HG03066 (cell line): ENCODE measurements around the gene PIGB.
"Not testable (repeated sequence)": the region's sequence is repeated elsewhere in the genome, so short reads cannot be mapped to it uniquely, and the experiment has no call there.

Experiments
- ATAC-seq: cut with Tn5 transposase; IDR thresholded peaks from one replicate; pipeline ENCODE4 v1.9.1; 2021; ENCODE audit warnings: low read depth; ENCODE audit not compliant: unreplicated experiment

Gene PIGB

DNA sequence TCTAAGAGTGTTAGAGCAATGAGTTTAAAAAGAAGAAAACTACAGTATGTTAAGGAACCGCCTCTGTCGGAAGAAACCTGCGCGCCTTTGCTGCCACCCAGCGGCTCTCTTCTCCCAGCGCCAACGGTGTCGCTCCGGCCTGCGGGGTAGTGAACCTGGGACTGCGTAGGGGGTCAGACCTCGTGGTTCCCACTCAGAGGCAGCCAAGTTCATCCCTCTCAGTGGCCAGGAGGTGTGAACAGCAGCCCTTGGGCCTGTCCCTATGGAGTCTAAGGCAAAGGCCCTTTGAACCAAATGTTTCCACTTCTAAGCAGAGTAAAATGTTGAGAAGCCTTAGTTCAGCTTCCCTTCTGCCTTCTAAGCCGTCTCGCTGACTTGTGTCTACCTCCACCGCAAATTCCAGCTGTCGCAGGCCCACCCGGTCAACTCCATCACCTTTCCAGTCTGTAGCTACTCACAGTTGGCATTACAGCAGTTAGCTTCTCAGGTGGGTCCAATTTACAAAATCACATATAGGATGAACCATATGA, 28.4 kb upstream of the PIGB start:
- peak; percentile 61 for ATAC-seq

DNA sequence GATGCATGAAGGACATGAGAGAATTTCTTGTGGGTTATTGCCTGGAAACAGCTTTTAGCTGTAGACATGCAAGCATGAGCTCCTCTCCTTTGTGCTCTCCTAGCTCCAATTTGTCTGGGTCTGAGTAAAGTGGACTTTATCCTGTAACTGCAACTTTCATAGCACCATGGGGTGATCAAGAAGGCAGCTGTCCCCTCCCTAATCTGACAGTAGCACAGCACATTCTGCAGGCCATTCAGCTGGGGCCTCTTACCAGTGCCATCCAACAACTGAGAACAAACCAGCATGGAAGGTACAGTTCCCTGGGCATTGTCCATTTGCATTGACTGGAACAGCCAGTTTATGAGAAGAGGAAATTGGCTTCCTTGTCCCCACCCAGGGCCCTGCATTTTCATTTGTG, 21.7 kb upstream of the PIGB start:
- no peak for ATAC-seq

DNA sequence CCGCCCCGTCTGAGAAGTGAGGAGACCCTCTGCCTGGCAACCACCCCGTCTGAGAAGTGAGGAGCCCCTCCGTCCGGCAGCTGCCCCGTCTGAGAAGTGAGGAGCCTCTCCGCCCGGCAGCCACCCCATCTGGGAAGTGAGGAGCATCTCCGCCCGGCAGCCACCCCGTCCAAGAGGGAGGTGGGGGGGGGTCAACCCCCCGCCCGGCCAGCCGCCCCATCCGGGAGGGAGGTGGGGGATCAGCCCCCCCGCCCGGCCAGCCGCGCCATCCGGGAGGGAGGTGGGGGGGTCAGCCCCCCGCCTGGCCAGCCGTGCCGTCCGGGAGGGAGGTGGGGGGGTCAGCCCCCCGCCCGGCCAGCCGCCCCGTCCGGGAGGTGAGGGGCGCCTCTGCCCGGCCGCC, 16.2 kb upstream of the PIGB start:
- ATAC-seq, result not testable (repeated sequence)

DNA sequence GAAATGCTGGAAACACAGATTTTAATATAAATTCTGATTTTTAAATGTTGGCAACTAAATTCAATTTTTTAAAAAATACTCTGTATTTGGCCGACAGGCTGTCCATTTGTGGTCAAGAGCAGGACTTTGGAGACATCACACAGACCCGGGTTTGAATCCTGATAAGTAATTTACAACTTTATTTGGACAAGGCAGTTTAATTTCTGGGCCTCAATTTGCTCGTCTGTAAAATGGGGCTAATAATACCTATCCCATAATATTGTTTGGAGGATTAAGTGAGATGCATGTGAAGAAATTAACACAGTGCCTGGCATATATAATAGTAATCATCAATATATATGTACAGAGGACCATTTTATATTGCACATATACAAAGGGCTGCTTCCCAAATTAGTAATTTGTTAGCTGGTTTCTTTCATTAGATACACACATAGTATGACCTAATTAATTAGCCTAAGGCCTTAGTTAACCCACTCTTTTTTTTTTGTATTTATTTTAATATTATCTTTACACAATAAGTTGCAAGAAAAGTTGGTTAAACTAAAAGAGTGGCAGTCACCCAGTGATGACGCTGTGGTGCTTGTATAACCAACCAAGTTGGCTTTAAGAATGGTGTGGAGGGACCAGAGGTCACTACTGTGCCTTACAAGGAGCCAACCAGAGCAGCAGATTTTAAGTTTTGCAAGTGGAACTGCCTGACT, 665 bp downstream of the PIGB start:
- ATAC-seq, result no peak

DNA sequence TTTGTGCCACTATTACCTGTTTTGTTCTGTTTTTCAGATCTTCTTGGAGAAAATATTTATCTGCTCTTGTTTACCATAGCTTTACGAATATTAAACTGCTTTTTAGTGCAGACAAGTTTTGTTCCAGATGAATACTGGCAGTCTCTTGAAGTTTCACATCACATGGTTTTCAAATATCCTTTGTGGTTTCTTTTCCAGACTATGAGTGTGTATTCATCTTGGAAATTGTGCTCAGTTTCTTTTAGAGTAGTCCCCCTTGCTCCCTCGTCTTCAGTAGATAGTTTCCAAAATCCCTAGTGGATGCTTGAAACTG, 1.2 kb downstream of the PIGB start:
- ATAC-seq, result no peak

DNA sequence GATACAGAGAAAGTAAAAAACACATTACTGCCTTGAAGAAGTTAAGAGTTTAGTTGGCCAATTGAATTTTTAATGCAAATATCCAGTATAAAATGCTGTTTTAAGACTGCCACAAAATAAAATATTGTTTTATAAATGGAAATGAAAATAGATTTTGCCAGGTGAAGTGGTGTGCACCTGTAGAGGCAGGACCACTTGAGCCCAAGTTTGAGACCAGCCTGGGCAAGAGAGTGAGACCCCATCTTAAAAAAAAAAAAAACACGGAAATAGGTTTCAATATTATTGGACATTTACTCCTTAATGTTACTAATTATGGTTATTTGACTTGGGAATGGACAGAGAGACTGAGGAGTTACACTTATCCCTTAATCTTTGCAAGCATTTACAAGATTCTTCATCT, 1.9 kb downstream of the PIGB start:
- ATAC-seq, result no peak

DNA sequence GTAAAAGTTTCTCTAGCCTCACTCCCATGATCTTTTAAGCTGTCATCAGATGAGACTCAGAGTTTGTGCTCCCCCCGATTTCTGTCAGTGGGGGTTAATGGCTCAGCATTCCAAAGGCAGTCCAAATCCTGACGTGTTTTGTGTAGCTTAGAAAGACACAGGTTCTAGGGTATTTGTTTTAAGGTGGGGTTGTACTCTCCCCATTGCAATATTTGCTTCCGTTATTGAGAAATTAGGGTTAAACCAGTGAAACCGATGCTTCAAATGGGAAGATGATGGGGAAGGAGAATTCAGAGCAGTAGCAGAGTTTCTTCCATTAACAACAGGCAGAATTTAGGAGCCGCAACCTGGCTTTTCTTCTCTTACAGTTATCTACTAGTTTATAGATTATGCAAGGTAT, 3.4 kb downstream of the PIGB start:
- no peak for ATAC-seq

DNA sequence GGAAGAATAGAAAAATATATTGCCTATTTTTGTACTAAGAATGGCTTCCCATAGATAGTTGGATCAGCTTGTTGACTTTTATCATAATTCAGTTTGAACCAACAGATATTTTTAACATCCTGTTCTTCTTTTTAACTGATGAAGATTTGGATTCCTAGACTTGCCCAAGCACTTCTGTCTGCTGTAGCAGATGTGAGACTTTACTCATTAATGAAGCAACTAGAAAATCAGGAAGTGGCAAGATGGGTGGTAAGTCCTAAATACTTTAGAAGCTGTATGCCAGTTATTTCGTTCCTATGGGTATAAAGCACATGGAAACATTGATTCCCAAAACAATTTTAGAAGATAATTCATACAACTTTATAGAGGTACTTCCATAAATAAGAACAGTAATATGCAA, 8.4 kb downstream of the PIGB start:
- no peak for ATAC-seq

DNA sequence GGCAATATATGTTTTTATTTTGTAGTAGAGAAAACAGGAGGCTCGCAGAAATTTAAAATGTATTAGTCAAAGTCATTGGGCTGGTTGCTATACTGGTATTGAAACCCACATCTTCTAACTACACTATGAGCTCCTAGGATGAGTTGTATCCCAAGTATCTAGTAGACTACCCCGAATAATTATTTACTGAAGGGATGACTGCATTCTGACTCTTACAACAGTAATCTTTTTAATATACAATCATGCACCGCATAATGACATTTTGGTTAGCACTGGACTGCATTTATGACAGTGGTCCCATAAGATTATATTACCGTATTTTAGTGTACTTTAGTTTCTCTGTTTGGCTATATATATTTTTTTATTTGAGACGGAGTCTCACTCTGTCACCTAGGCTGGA, 15.3 kb downstream of the PIGB start:
- no peak for ATAC-seq

DNA sequence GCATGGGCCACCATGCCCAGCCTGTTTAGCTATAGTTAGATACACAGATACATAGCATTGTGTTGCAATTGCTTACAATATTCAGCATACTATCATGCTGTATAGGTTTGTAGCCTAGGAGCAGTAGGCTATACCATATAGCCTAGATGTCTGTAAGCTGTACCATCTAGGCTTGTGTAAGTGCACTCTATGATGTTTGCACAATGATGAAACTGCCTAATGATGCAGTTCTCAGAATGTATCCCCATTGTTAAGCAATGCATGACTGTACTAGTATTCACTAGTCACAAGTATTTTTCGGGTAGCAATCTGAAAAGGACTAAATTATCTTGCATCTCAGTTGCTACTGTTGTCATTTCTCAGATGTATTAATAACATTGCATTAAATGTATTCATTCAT, 16.0 kb downstream of the PIGB start:
- ATAC-seq, result no peak

DNA sequence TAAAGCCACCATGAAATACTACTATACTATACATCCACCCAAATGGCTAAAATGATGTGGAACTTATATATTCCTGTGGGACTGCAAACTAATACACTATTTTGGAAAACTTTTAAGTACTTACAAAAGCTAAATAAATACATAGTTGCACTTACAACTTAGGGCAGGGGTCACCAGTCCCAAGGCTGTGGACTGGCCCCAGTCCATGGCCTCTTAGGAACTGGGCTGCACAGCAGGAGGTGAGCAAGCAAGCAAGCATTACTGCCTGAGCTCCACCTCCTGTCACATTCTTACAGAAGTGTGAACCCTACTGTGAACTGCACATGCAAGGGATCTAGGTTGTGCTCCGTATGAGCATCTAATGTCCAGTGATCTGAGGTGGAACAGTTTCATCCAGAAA, 18.1 kb downstream of the PIGB start:
- ATAC-seq, result no peak

DNA sequence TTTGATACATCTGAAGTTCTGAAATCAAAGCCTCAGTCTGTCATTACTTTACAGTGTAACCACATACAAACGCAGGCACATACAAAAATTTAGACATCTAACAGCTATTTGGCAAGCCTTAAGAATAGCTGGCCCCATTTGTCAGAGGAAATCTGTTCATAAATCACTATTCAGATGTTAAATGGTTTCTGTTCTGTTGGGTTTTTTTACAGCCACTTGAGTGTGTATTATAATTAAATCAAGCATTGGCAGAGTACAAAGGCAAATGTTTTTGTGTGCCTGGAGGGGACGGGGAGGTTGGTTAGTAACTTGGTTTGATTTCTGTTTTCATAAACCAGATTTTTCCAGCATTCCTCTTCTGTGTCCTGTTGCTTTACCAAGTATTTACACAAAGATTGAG, 24.1 kb downstream of the PIGB start:
- no peak for ATAC-seq

DNA sequence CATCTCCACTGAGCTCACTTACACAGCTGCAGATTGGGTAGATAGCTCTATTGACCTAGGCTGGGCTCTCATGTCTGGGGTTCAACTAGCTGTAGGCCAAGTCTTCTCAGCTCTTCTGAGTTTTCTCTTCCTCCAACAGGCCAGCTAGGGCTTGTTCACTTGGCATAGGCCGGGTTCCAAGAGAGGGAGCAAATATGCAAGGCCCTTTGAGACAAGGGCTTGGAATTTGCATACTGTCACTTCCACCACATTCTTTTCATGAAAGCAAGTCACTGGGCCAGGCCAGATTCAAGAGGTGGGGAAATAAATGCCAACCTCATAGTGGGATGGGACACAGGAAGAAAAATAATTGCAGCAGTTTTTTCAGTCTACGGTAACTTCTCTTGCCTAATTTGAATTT, 25.2 kb downstream of the PIGB start:
- ATAC-seq, result no peak

DNA sequence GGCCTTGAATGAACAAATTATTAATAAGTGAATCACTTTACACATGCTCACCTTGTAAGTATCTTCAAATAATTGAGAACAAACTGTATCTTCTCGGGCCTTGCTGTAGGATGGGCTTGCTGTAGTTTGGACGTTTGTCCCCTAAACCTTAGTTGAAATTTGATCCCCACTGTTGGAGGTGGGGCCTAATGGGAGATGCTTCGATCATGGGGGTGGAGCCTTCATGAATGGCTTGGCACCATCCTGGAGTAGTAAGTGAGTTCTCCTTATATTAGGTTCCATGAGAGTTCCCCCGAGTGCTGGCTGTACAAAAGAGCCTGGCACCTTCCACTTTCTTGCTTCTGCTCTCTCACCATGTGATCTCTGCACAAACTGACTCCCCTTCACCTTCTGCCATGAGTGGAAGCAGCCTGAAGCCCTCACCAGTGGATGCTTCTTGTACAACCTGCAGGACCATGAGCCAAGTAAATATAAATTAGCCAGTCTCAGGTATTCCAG, 29.3 kb downstream of the PIGB start:
- ATAC-seq, result no peak

DNA sequence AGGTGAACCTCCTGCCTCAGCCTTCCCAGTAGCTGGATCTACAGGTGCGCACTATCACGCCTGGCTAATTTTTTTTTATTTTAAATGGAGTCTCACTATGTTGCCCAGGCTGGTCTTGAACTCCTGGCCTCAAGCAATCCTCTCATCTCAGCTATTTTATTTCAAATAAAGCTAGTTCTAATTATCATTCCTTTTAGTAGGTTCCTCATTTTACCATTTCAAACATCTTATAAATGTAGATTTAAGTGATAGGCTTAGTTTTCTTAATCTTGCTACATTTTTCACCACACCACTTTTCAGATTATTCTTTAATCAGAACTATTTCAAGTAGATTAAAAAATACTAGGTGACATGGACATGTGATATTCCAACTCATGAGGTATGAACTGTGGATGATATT, 30.3 kb downstream of the PIGB start:
- ATAC-seq, result no peak

DNA sequence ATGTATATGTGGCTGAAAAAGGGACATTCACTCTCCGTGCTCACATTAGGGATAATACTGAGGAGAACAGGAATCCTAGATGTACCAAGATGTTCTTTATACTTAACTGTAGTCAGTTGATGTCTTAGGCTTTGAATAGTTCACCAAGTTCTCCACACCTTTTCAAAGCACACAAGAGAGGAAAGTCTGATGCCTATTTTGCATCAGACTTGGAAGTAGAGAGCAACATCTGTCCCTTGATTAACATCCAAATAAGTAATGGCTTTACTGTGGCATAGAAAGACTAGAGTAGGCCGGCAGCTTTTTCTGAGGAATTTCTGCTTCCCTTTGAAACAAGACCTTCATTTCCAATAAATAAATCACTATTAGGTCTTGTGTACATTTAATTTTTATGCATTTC, 34.0 kb downstream of the PIGB start:
- no peak for ATAC-seq

DNA sequence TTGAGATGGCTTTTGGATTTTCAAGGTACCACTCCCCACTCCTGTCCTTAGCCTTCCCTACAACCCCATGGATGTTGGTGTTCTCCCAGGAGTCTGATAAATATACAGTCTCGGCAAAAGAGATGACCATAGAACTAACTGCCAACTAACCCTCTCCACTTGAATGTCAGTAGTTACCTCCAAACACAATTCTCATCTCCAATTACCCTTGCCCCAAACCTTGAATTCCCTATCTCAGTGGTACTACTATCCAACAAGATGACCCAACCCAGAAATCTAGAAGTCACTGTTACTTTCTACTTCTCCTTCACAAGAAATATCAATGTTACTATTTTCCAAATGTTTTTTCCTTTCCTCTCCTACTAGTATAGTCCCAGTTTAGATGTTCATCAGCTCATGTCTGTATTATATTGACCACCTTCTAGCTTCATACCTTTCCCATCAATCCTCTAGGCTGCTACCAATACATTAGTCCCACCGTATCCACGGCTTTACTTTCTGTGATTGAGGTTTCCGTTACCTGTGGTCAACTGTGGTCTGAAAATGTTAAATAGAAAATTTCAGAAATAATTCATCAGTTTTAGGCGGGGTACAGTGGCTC, 38.1 kb downstream of the PIGB start:
- ATAC-seq, result no peak

DNA sequence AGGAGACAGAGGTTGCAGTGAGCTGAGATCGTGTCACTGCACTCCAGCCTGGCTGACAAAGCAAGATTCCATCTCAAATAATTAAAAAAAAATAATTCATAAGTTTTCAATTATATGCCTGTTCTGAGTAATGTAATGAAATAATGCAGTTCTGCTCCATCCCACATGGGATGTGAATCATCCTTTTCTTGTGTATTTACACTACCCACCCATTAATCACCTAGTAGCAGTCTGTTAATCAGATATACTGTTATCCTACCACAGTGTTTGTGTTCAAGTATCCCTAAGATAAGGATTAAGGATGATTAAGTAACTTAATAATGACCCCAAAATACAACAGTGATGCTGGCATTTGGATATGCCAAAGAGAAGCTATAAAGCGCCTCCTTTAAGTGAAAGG, 38.8 kb downstream of the PIGB start:
- ATAC-seq, result no peak

DNA sequence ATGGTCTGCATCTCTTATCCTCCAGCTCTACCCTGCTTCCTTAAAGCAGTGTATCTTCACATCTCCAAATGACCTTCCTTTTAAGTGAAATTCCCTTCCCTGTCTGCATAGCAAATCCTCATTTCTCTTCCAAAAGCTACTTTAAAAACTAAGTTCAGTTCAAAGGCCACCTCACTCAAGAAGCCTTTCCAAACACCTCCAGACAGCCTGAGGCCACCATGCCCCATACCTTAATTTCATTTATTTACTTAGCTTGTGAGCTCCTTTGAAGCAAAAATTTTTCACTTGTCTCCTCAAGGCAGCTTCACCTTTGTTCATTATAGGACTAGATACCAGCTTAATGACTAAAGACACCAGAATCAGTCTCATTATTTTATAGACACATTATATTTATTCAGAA, 39.4 kb downstream of the PIGB start:
- ATAC-seq, result no peak

DNA sequence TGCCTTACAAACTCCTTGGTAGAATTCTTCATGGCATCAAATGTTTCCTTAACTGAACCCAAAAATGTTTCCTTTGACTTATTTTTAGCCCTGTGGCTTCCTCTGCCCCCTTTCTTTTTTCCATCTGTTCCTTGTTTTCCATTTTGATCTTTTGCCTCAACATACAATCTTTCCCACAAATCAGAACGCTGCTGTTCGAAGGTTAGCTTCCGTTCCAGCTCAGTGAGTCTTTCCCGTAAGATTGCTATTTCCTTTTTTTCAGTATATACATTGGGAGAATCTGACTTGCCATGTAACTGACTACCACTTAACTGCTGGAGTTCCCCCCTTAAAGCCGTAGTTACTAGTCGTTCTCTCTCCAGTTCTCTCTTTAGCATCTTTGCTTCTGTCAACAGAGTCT, 41.2 kb downstream of the PIGB start:
- no peak for ATAC-seq

DNA sequence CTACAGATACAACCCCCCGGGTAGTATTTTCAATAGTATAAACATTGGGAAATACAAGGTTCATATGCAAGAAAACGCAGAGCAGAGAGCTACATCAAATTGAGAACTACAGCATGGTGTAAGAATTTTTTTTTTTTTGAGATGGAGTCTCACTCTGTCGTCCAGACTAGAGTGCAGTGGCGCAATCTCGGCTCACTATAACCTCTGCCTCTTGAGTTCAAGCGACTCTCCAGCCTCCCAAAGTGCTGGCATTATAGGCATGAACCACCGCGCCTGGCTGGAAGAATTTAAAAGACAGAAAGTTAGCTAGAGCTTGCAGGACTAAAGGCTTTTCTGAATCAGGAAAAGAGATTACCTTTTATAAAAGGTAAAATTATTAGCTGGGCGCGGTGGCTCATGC, 42.0 kb downstream of the PIGB start:
- ATAC-seq, result no peak

DNA sequence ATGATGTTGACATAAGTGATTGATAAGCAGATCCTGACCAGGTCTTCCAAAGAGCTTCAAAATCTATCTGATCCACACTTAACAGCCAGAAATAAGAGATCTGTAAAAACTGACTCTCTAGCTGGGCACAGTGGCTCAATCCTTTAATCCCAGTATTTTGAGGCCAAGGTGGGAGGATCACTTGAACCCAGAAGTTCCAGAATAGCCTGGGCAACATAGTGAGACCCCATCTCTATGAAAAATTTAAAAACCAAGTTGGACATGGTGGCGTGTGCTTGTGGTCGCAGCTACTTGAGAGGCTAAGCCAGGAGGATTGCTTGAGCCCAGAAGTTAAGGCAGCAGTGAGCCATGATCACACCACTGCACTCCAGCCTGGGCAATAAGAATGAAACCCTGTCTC, 43.6 kb downstream of the PIGB start:
- no peak for ATAC-seq

DNA sequence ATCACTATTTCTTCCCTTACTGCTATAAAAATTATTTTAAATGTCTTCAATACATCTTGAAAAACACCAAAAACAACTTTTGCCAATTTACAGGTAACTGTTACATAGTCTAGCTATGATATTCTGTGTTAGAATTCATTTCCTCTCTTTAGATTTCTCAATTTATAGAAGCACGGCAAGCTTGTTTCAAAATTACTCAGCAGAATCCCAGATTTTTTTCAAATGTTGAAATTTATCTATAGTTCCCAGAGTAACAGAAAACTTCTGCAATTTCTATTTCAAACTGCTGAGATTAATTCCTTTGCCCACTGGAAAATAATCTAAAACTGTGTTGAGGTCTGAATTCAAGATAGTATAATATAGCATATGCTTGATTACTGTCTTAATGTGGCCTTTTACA, 48.0 kb downstream of the PIGB start:
- ATAC-seq, result no peak
